GM12875 (cell line): ENCODE measurements around the gene PAK6.

Source experiments
- H3K4me3 ChIP-seq: one replicate; pipeline ENCODE4 v1.5.1; 2011; ENCODE audit warnings: low read depth, low read length, control low read depth
- TF ChIP-seq, protein P1 (sequence below): IDR thresholded peaks from 2 replicates; pipeline ENCODE4 v1.5.1; 2011; ENCODE audit warnings: low read depth, mild to moderate bottlenecking, control low read depth, inconsistent platforms, low read length, moderate library complexity, borderline replicate concordance; ENCODE audit not compliant: insufficient read depth

Gene PAK6

DNA sequence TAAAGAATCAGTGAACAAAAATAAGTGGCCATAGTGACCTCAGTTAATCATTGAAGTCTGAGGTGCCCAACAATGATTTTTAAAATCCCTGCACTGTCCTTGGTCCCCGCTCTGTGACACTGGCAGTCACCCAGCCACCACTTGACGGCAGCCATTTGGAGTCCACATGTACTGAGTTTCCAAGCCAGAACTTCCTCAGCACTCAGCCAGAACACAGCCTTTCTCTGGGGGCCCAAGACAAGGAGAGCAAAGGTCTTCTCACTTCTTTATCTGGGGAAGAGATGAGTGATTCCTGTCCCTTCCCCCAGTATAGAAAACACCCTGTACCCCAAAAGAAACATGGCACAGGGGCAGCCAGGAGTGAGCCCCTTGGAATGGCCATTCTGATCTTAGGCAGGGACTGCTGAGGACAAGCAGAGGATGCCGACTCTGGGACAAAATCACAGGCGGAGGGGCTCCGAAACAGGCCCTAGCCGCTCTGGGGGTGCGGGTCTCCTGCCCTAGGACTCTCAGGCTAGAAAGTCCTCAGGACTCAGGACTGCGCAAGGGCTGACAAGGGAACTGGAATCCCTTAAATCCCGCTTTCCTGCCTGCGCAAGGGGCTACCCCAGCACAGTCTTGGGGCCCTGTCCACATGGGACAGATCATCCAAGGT is 12.8 kb downstream of the PAK6 start:
- TF ChIP-seq, protein P1, sequence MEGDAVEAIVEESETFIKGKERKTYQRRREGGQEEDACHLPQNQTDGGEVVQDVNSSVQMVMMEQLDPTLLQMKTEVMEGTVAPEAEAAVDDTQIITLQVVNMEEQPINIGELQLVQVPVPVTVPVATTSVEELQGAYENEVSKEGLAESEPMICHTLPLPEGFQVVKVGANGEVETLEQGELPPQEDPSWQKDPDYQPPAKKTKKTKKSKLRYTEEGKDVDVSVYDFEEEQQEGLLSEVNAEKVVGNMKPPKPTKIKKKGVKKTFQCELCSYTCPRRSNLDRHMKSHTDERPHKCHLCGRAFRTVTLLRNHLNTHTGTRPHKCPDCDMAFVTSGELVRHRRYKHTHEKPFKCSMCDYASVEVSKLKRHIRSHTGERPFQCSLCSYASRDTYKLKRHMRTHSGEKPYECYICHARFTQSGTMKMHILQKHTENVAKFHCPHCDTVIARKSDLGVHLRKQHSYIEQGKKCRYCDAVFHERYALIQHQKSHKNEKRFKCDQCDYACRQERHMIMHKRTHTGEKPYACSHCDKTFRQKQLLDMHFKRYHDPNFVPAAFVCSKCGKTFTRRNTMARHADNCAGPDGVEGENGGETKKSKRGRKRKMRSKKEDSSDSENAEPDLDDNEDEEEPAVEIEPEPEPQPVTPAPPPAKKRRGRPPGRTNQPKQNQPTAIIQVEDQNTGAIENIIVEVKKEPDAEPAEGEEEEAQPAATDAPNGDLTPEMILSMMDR = no peak
- H3K4me3 ChIP-seq = no peak overlapping the region

DNA sequence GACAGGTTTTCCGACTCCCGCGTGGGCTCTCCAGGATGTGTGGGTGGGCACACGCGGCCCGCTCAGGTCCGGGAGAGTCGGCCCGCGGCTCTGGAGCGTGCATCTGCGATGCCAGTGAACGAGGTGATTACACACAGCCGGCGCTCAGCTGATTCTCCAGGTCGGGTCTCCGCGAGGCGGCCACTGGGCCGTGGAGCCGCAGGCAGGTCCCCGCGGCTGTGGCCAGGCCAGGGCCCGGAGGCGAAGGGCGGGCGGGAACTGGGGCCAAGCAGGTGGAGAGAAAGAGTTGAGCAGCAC is 13.2 kb downstream of the PAK6 start:
- TF ChIP-seq, protein P1 = no peak
- H3K4me3 ChIP-seq = peak overlapping the region; percentile 51

DNA sequence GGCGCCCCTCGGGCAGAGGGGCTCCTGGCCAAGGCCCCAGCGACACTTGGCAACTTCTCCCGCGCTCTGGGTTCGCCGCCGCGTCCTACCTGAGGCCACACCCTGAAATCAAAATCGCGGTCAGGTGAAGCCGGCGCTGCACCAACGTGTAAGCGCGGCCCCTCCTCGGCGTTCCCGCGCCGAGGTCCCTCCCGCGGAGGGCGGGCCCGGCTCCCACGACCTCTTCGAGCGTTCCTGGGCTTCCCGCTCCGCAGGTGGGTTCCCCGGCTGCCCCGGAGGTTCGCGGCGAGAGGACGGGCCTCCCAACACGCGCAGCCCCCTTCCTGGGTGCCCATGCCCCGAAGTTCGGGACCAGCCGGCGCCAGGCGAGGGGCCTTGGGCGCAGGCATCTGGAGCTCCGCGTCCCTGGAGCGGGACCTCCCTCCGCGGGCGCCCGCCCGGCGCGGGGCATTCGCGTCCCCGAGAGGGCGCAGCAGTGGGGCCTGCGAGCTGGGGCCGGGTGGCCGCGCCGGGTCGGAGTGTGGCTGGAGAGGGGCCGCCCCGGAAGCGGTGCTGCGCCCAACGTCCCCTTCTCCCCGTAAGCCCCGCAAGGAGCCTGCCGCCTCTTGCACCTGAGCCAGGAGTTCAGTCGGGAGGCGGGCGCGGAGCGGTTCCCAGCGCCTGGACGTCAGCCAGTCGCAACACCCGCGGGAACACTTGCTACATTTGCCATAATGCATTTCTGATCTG is 13.7 kb downstream of the PAK6 start:
- TF ChIP-seq, protein P1 = no peak
- peak overlapping the region; percentile 51 for H3K4me3 ChIP-seq

DNA sequence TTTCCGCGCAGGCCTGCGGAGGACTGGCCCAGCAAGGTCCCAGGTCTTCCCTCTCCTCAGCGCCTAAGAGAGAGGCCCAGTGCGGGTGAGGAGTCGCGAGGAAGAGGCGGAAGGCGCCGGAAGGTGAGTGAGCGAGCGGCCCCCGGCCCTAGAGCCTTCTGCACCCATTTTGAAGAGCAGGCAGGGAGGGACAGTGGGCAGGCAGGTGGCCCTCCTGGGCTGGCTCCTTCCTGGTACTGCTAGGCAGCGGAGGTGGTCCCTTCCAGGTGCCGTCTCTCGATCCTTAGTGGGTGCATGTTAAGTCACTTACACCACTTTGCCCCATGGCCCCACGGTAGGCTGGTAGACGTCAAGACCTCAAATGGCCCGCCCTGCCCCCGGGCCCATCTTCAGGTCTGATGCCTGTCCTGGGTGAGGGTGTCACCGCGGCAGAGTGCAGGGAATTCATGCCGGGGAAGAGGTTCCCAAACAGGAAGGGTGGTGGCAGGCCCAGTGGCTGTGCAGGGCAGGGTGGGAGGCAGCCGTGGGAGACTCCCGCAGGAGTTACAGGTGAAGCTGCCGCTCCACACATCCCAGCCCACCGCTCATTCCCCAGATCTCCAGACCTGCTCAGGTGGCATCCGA is 14.4 kb downstream of the PAK6 start:
- TF ChIP-seq, protein P1 = no peak
- H3K4me3 ChIP-seq = peak overlapping the region; percentile 51

DNA sequence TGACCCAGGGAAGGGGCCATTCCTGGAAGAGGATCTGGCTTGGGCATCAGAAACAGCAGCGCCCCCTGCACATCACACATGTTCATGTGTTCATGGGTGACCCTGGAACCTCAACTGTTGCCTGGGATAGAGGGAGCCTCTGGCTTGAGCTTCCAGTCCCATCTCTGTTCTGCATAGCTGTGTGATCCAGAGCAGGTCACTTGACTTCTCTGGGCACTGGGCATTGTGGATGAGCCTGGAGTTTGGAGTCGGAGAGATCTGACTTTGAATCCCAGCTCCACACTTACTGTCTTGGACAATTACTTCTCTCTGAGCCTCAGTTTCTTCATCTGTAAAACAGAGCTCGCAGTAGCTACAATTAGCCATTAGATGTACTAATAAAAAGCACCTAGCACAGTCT is 15.6 kb downstream of the PAK6 start:
- H3K4me3 ChIP-seq = no peak overlapping the region
- TF ChIP-seq, protein P1 = no peak

GRCh38 chr15:40255033-40255432 is 16.2 kb downstream of the PAK6 start:
- TF ChIP-seq, protein P1 = no peak
- no peak overlapping the region for H3K4me3 ChIP-seq
